ENCODE data around the gene PLGRKT. TPM values are rescaled to one million over a fixed set of nuclear protein-coding genes. Genes with fewer than 3 reads are reported as not detected.
"Not testable (repeated sequence)": the region's sequence is repeated elsewhere in the genome, so short reads cannot be mapped to it uniquely, and the experiment has no call there.

The PLGRKT gene
- total RNA-seq, 5 donors from 2014 or later (not counting 1 experiment from before 2014, with no cell fraction given), result 15.4 to 21.3 (median 19.3) TPM

GRCh38 chr9:5468850-5469249 is 31.1 kb upstream of the PLGRKT start:
- peaks cover 0 to 2% (median 0%) of the 10 kb centered on the region in 3 donors for H3K4me1 Mint-ChIP-seq
- no peaks in the 10 kb centered on the region for H3K27me3 Mint-ChIP-seq
- DNase-seq (no peak), ATAC-seq (replicated peaks in 1 of 4) (no peak)
- POLR2A ChIA-PET, result no interaction called here
- no peak overlapping the region for H3K27ac ChIP-seq (ENCODE audit: low read length)
- H3K9me3 Mint-ChIP-seq, result no peaks in the 10 kb centered on the region
- no peak overlapping the region for H3K4me3 Mint-ChIP-seq
- H3K9me3 ChIP-seq, result no peaks in the 10 kb centered on the region
- H3K36me3 Mint-ChIP-seq, result peaks cover 44% of the 10 kb centered on the region
- H3K4me1 ChIP-seq (ENCODE audit: control insufficient read depth in 1 of 2, extremely low read depth in 1 of 2, insufficient read depth in 2 of 2, low read length in 2 of 2), result no peaks in the 10 kb centered on the region
- WGBS (ENCODE audit: insufficient coverage), result no CpG with 5 or more reads among the region's 5 CpGs
- H3K36me3 ChIP-seq (ENCODE audit: control insufficient read depth in 2 of 2, extremely low read depth in 1 of 2, insufficient read depth in 1 of 2, low read length in 1 of 2), result peaks cover 0 to 32% of the 10 kb centered on the region in 2 donors
- H3K4me3 ChIP-seq (ENCODE audit: control insufficient read depth in 1 of 2, extremely low read depth in 1 of 2, low read length in 1 of 2), result no peak overlapping the region
- CTCF ChIA-PET, result no interaction called here
- no peaks in the 10 kb centered on the region for H3K27me3 ChIP-seq (replicated peaks in 1 of 2; ENCODE audit: control insufficient read depth in 2 of 2, extremely low read depth in 1 of 2, insufficient read depth in 2 of 2, low read length in 1 of 2)
- no peak overlapping the region for H3K27ac Mint-ChIP-seq

GRCh38 chr9:5466766-5467165 is 29.0 kb upstream of the PLGRKT start:
- Mint-ChIP-seq H3K27ac (peak overlapping the region in 1 of 2 donors; percentile 49), H3K36me3 (peaks cover 57% of the 10 kb centered on the region), H3K4me1 (peaks cover 0 to 2% (median 0%) of the 10 kb centered on the region in 3 donors), H3K9me3 (no peaks in the 10 kb centered on the region), H3K4me3 (no peak overlapping the region), H3K27me3 (no peaks in the 10 kb centered on the region)
- DNase-seq, result no peak
- Histone ChIP-seq H3K27ac (ENCODE audit: low read length) (no peak overlapping the region), H3K9me3 (no peaks in the 10 kb centered on the region), H3K4me3 (ENCODE audit: control insufficient read depth in 1 of 2, extremely low read depth in 1 of 2, low read length in 1 of 2) (no peak overlapping the region), H3K4me1 (ENCODE audit: control insufficient read depth in 1 of 2, extremely low read depth in 1 of 2, insufficient read depth in 2 of 2, low read length in 2 of 2) (no peaks in the 10 kb centered on the region), H3K36me3 (ENCODE audit: control insufficient read depth in 2 of 2, extremely low read depth in 1 of 2, insufficient read depth in 1 of 2, low read length in 1 of 2) (peaks cover 0 to 45% of the 10 kb centered on the region in 2 donors), H3K27me3 (replicated peaks in 1 of 2; ENCODE audit: control insufficient read depth in 2 of 2, extremely low read depth in 1 of 2, insufficient read depth in 2 of 2, low read length in 1 of 2) (no peaks in the 10 kb centered on the region)
- ATAC-seq (replicated peaks in 1 of 4), result no peak
- WGBS (ENCODE audit: insufficient coverage), result no CpG with 5 or more reads among the region's 2 CpGs
- ChIA-PET POLR2A (interaction anchor here in 1 of 2 donors (0.6 kb wide), 1 partner anchor 138 kb away, joined by 5 read pairs; no protein-coding TSS in a partner anchor), CTCF (interaction anchor here in 1 of 2 donors (0.5 kb wide), 1 partner anchor 1951 kb away, joined by 4 read pairs; no protein-coding TSS in a partner anchor)

DNA sequence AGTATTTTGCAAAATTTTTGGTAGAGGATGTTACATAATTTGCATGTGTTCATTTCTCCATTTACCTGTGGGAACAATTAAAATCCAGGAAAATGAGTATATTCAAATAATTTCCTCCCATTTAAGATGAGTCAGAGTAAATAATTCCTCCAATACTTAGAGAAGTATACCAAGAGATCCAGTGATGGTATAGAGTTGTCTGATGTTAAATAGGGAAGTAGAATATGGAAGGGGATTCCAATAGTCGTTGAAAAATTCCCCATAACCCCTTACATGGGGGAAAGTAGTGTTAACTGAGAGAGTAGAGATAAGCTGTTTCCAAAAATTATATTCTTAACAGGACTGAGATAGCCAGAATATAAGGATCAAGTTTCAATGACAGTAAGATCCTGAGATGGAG is 28.3 kb upstream of the PLGRKT start:
- ChIA-PET POLR2A (no interaction called here), CTCF (interaction anchor here in 1 of 2 donors (0.5 kb wide), 1 partner anchor 1950 kb away, joined by 4 read pairs; no protein-coding TSS in a partner anchor)
- H3K4me1 ChIP-seq (ENCODE audit: control insufficient read depth in 1 of 2, extremely low read depth in 1 of 2, insufficient read depth in 2 of 2, low read length in 2 of 2), result no peaks in the 10 kb centered on the region
- DNase-seq, result no peak
- Mint-ChIP-seq H3K27ac (no peak overlapping the region), H3K36me3 (peaks cover 57% of the 10 kb centered on the region), H3K27me3 (no peaks in the 10 kb centered on the region), H3K4me1 (peaks cover 0 to 2% (median 0%) of the 10 kb centered on the region in 3 donors), H3K9me3 (no peaks in the 10 kb centered on the region), H3K4me3 (no peak overlapping the region)
- H3K9me3 ChIP-seq, result no peaks in the 10 kb centered on the region
- ATAC-seq (replicated peaks in 1 of 4), result no peak
- WGBS (ENCODE audit: insufficient coverage), result no CpG with 5 or more reads among the region's 1 CpG
- no peak overlapping the region for H3K27ac ChIP-seq (ENCODE audit: low read length)
- H3K4me3 ChIP-seq (ENCODE audit: control insufficient read depth in 1 of 2, extremely low read depth in 1 of 2, low read length in 1 of 2), result no peak overlapping the region
- H3K36me3 ChIP-seq (ENCODE audit: control insufficient read depth in 2 of 2, extremely low read depth in 1 of 2, insufficient read depth in 1 of 2, low read length in 1 of 2), result peaks cover 0 to 45% of the 10 kb centered on the region in 2 donors
- H3K27me3 ChIP-seq (replicated peaks in 1 of 2; ENCODE audit: control insufficient read depth in 2 of 2, extremely low read depth in 1 of 2, insufficient read depth in 2 of 2, low read length in 1 of 2), result no peaks in the 10 kb centered on the region

DNA sequence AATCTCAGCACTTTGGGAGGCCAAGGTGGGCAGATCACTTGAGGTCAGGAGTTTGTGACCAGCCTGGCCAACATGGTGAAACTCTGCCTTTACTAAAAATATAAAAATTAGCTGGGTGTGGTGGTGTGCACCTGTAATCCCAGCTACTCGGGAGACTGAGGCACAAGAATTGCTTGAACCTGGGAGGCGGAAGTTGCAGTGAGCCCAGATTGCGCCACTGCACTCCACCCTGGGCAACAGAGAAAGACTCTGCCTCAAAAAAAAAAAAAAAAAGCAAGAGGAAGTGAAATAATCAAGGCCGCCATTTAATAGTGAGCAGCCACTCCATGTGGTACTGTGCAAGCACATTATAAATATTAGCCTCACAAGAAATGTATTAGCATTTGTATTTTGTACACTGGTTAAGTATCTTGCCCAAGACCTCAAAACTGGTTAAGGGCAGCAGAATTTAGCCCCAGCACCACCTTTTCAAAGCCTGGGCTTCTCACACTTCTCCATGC is 27.2 kb upstream of the PLGRKT start:
- H3K27ac ChIP-seq (ENCODE audit: low read length); DNase-seq; H3K4me3 ChIP-seq (ENCODE audit: control insufficient read depth in 1 of 2, extremely low read depth in 1 of 2, low read length in 1 of 2); H3K4me3 Mint-ChIP-seq; CTCF ChIA-PET; H3K9me3 Mint-ChIP-seq; H3K27me3 Mint-ChIP-seq; ATAC-seq (replicated peaks in 1 of 4); H3K4me1 Mint-ChIP-seq; H3K9me3 ChIP-seq; H3K4me1 ChIP-seq (ENCODE audit: control insufficient read depth in 1 of 2, extremely low read depth in 1 of 2, insufficient read depth in 2 of 2, low read length in 2 of 2); H3K27me3 ChIP-seq (replicated peaks in 1 of 2; ENCODE audit: control insufficient read depth in 2 of 2, extremely low read depth in 1 of 2, insufficient read depth in 2 of 2, low read length in 1 of 2); H3K27ac Mint-ChIP-seq: not testable (repeated sequence)
- 93% methylated on average over 3 of the region's 4 CpGs for WGBS (ENCODE audit: insufficient coverage)
- H3K36me3 ChIP-seq (ENCODE audit: control insufficient read depth in 2 of 2, extremely low read depth in 1 of 2, insufficient read depth in 1 of 2, low read length in 1 of 2), result peaks cover 0 to 45% of the 10 kb centered on the region in 2 donors
- POLR2A ChIA-PET, result interaction anchor here in 1 of 2 donors (0.7 kb wide), 1 partner anchor 24 kb away, joined by 4 read pairs; no protein-coding TSS in a partner anchor
- H3K36me3 Mint-ChIP-seq, result peaks cover 59% of the 10 kb centered on the region

GRCh38 chr9:5460157-5460556 is 22.4 kb upstream of the PLGRKT start:
- Mint-ChIP-seq H3K4me3 (no peak overlapping the region), H3K9me3 (no peaks in the 10 kb centered on the region), H3K27me3 (no peaks in the 10 kb centered on the region), H3K4me1 (peaks cover 3 to 29% (median 21%) of the 10 kb centered on the region in 3 donors), H3K27ac (peak overlapping the region; percentile 17 to 41), H3K36me3 (peaks cover 58% of the 10 kb centered on the region)
- Histone ChIP-seq H3K4me3 (ENCODE audit: control insufficient read depth in 1 of 2, extremely low read depth in 1 of 2, low read length in 1 of 2) (no peak overlapping the region), H3K27ac (ENCODE audit: low read length) (no peak overlapping the region), H3K27me3 (replicated peaks in 1 of 2; ENCODE audit: control insufficient read depth in 2 of 2, extremely low read depth in 1 of 2, insufficient read depth in 2 of 2, low read length in 1 of 2) (no peaks in the 10 kb centered on the region), H3K9me3 (no peaks in the 10 kb centered on the region), H3K36me3 (ENCODE audit: control insufficient read depth in 2 of 2, extremely low read depth in 1 of 2, insufficient read depth in 1 of 2, low read length in 1 of 2) (peaks cover 0 to 41% of the 10 kb centered on the region in 2 donors), H3K4me1 (ENCODE audit: control insufficient read depth in 1 of 2, extremely low read depth in 1 of 2, insufficient read depth in 2 of 2, low read length in 2 of 2) (no peaks in the 10 kb centered on the region)
- ATAC-seq (replicated peaks in 1 of 4) (no peak), DNase-seq (no peak)
- ChIA-PET CTCF (interaction anchor here (0.5 to 1.6 kb wide), 3 partner anchors 10 to 701 kb away, joined by 4 to 6 read pairs (median 4); partner anchors contain the start of gene CD274 (in 1 of the 2)), POLR2A (interaction anchor here in 1 of 2 donors (0.6 kb wide), 1 partner anchor 701 kb away, joined by 4 read pairs; no protein-coding TSS in a partner anchor)
- WGBS (ENCODE audit: insufficient coverage), result no CpG with 5 or more reads among the region's 1 CpG

- WGBS (ENCODE audit: insufficient coverage), result 36% methylated on average over 2 of the region's 4 CpGs
- no peaks in the 10 kb centered on the region for H3K9me3 Mint-ChIP-seq
- peaks cover 55% of the 10 kb centered on the region for H3K36me3 Mint-ChIP-seq
- ChIA-PET CTCF (interaction anchor here (0.9 to 1.0 kb wide), 2 partner anchors 8 to 10 kb away, joined by 3 to 4 read pairs; partner anchors contain the start of gene CD274 (in 1 of the 2)), POLR2A (no interaction called here)
- H3K27me3 ChIP-seq (replicated peaks in 1 of 2; ENCODE audit: control insufficient read depth in 2 of 2, extremely low read depth in 1 of 2, insufficient read depth in 2 of 2, low read length in 1 of 2), result no peaks in the 10 kb centered on the region
- H3K4me1 ChIP-seq (ENCODE audit: control insufficient read depth in 1 of 2, extremely low read depth in 1 of 2, insufficient read depth in 2 of 2, low read length in 2 of 2), result no peaks in the 10 kb centered on the region
- no peak overlapping the region for H3K4me3 Mint-ChIP-seq
- peaks cover 0 to 37% of the 10 kb centered on the region in 2 donors for H3K36me3 ChIP-seq (ENCODE audit: control insufficient read depth in 2 of 2, extremely low read depth in 1 of 2, insufficient read depth in 1 of 2, low read length in 1 of 2)
- no peaks in the 10 kb centered on the region for H3K9me3 ChIP-seq
- no peak for ATAC-seq (replicated peaks in 1 of 4)
- H3K27me3 Mint-ChIP-seq, result no peaks in the 10 kb centered on the region
- H3K27ac Mint-ChIP-seq, result peak overlapping the region; percentile 17 to 41
- H3K27ac ChIP-seq (ENCODE audit: low read length), result no peak overlapping the region
- DNase-seq, result no peak
- peaks cover 11 to 35% (median 27%) of the 10 kb centered on the region in 3 donors for H3K4me1 Mint-ChIP-seq
- H3K4me3 ChIP-seq (ENCODE audit: control insufficient read depth in 1 of 2, extremely low read depth in 1 of 2, low read length in 1 of 2), result no peak overlapping the region
Observed at GRCh38 chr9:5459289-5459829, 21.6 kb upstream of the PLGRKT start.

Measured in T-cell (primary cell).